Measurements from ENCODE around the gene CCDC70.

GRCh38 chr13:51843529-51843928, 18.2 kb upstream of the CCDC70 start:
- TF ChIP-seq CTCF (IDR thresholded peaks at IDR 0.05) (no peak), POLR2A (IDR thresholded peaks at IDR 0.05) (no peak), EP300 (IDR thresholded peaks at IDR 0.05) (no peak)
